Urinary bladder (tissue), 4 donors: ENCODE measurements around the gene HOMER1. TPM values are rescaled to one million over a fixed set of nuclear protein-coding genes. Genes with fewer than 3 reads are reported as not detected.

ENCODE experiments used
- DNase-seq: peaks from one replicate; pipeline ENCODE4 v3.0.0-alpha.2; 2015; ENCODE audit errors: extremely low spot score
- H3K27ac ChIP-seq: one replicate; pipeline ENCODE4 v1.5.1; 2013; ENCODE audit warnings: low read depth, mild to moderate bottlenecking, moderate library complexity
- H3K36me3 ChIP-seq: one replicate; pipeline ENCODE4 v1.6.1; 2013; ENCODE audit warnings: mild to moderate bottlenecking, moderate library complexity; ENCODE audit not compliant: insufficient read depth
- H3K4me1 ChIP-seq: one replicate; pipeline ENCODE4 v1.6.1; 2013; ENCODE audit warnings: mild to moderate bottlenecking, moderate library complexity; ENCODE audit not compliant: insufficient read depth
- H3K4me3 ChIP-seq: one replicate; pipeline ENCODE4 v1.5.1; 2013; ENCODE audit warnings: low read depth, low read length
- WGBS: extraction: QIAGEN DNeasy Blood & Tissue Kit; methylation state at CpG from one replicate; pipeline ENCODE4 v1.1.7; 2013; 5-methylcytosine and 5-hydroxymethylcytosine counted together
- polyA plus RNA-seq: library from polyadenylated mRNA; stranded (reverse); fragments of 200-250 nt; gene quantifications from one replicate; pipeline ENCODE4 v1.2.3, GENCODE V29; 2013
- total RNA-seq: library from RNA; depleted of rRNA; stranded (reverse); fragments of >200 nt; gene quantifications from one replicate; pipeline ENCODE4 v1.2.3, GENCODE V29; 2014
- donor health status: healthy with polysubstance abuse.
- donor health status: healthy.

HOMER1 gene
- total and polyA plus RNA-seq, 2 donors, result 2.0 to 20.5 TPM

- DNase-seq, result no peak
- no peak overlapping the region for H3K27ac ChIP-seq
- H3K36me3 ChIP-seq, result no peaks in the 10 kb centered on the region
- no peaks in the 10 kb centered on the region for H3K4me1 ChIP-seq
- H3K4me3 ChIP-seq, result no peak overlapping the region
Measured at GRCh38 chr5:79491690-79492317, 22.1 kb downstream of the HOMER1 start.

DNA sequence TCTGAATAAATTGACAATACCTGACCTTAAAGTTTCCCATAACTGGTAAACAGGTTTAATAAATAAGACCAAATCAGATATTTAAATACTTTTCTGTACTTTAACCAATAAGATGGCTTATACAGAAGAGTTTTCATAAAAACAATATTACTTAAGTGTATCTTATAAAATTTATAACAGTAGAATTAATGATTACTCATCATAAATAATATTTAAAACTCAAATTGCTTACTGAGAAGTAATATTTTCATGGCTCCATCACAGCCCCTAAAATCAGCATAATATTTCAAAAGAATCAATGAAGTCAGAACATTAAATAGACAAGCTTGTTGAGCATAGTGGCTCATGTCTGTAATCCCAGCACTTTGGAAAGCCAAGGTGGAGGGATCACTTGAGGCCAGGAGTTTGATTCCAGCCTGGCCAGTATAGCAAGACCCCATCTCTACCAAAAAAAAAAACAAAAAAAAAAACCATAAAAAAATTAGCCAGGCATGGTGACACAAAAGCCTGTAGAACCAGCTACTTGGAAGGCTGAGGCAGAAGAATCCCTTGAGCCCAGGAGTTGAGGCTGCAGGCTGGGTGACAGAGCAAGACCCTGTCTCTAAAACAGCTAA lies 23.5 kb downstream of the HOMER1 start:
- Histone ChIP-seq H3K4me1 (no peaks in the 10 kb centered on the region), H3K36me3 (no peaks in the 10 kb centered on the region), H3K4me3 (no peak overlapping the region), H3K27ac (no peak overlapping the region)
- no peak for DNase-seq

DNA sequence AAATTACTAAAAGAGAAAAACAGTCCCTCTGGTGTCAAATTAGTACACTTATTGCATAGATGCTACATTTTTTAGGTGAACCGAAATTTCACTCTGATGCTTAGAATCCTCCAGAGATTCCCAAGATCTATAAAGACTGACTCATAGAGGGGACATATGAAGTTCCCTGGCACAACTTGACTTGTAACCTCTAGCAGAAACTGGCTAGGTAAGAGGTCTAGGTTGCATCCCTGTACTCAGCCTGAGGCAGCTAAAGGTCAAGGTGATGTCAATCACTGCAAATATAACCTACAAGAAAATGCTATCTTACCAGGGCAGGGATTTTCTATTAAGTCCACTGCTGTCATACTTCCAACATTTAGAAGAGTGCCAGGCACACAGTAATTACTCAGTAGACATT lies 24.2 kb downstream of the HOMER1 start:
- DNase-seq, result no peak
- no peaks in the 10 kb centered on the region for H3K36me3 ChIP-seq
- WGBS, result 94% methylated on average over 1 of the region's 1 CpG
- no peak overlapping the region for H3K27ac ChIP-seq
- H3K4me1 ChIP-seq, result no peaks in the 10 kb centered on the region
- H3K4me3 ChIP-seq, result no peak overlapping the region

DNA sequence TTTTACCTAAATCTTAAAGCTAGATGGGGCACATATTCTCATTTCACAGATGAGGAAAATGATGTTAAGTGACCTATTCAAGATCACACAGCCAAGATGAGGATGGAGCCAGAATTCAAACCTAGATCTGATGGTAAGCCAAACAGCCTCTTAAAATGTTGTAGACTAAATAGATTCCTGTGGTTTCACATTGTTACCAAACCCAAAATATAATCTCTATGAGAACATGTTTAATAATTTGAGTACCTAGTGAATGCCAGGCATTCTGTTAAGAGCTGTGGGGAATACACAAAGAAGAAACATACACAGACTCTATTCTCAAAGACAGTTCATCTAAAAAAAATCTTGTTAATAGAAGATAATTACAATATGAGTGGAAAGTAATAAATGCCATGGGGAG lies 25.2 kb downstream of the HOMER1 start:
- Histone ChIP-seq H3K4me1 (no peaks in the 10 kb centered on the region), H3K36me3 (no peaks in the 10 kb centered on the region), H3K4me3 (no peak overlapping the region), H3K27ac (no peak overlapping the region)
- DNase-seq, result no peak

GRCh38 chr5:79488058-79488457 lies 25.9 kb downstream of the HOMER1 start:
- Histone ChIP-seq H3K4me3 (no peak overlapping the region), H3K4me1 (no peaks in the 10 kb centered on the region), H3K36me3 (no peaks in the 10 kb centered on the region), H3K27ac (no peak overlapping the region)
- 74% methylated on average over 3 of the region's 3 CpGs for WGBS
- no peak for DNase-seq

DNA sequence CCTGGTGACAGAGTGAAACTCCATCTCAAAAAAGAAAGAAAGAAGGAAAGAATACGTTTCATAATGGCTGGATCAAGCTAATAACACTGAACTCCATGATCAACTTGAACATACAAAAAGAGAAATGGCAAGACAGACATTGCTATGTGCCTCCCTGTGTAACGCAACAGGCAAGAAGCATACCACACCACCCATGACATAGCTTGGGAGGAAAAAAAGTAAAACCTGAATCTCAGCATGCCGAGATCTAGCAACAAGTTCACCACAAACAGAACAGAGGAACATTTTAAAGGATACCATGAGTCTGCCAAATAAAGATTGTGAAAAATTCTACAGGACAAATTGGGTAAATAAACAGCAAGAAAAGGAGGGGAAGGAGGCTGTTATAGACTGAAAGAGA lies 26.7 kb downstream of the HOMER1 start:
- WGBS, result 92% methylated on average over 3 of the region's 3 CpGs
- DNase-seq, result no peak
- Histone ChIP-seq H3K4me1 (no peaks in the 10 kb centered on the region), H3K27ac (no peak overlapping the region), H3K4me3 (no peak overlapping the region), H3K36me3 (no peaks in the 10 kb centered on the region)

GRCh38 chr5:79486116-79486515 lies 27.8 kb downstream of the HOMER1 start:
- no peak overlapping the region for H3K4me3 ChIP-seq
- no peak overlapping the region for H3K27ac ChIP-seq
- WGBS, result 62% methylated on average over 2 of the region's 2 CpGs
- no peaks in the 10 kb centered on the region for H3K36me3 ChIP-seq
- no peaks in the 10 kb centered on the region for H3K4me1 ChIP-seq
- no peak for DNase-seq

- DNase-seq, result no peak
- no peak overlapping the region for H3K4me3 ChIP-seq
- H3K27ac ChIP-seq, result no peak overlapping the region
- H3K36me3 ChIP-seq, result no peaks in the 10 kb centered on the region
- no peaks in the 10 kb centered on the region for H3K4me1 ChIP-seq
- WGBS, result 94% methylated on average over 1 of the region's 1 CpG
Measured at GRCh38 chr5:79484731-79485130, 29.2 kb downstream of the HOMER1 start.

DNA sequence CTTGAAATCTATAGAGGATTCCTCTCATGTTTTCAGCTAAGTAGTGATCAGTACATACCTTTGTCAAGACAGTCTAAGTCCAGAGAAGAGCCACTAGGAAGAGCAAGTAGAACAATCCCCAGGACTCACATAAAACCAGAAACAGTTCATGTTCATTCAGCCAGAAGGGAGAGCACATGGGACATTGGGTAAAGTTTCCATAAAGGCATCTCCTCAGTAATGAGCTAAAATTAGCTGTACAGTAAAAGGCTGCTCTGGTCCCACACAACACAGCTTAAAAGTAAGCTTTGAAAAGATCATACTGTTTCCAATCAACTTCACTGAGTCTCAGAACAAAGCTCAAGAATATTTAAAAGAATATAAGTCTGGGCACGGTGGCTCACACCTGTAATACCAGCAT lies 32.4 kb downstream of the HOMER1 start:
- DNase-seq, result no peak
- H3K36me3 ChIP-seq, result no peaks in the 10 kb centered on the region
- no peak overlapping the region for H3K27ac ChIP-seq
- H3K4me1 ChIP-seq, result no peaks in the 10 kb centered on the region
- 94% methylated on average over 1 of the region's 1 CpG for WGBS
- no peak overlapping the region for H3K4me3 ChIP-seq

DNA sequence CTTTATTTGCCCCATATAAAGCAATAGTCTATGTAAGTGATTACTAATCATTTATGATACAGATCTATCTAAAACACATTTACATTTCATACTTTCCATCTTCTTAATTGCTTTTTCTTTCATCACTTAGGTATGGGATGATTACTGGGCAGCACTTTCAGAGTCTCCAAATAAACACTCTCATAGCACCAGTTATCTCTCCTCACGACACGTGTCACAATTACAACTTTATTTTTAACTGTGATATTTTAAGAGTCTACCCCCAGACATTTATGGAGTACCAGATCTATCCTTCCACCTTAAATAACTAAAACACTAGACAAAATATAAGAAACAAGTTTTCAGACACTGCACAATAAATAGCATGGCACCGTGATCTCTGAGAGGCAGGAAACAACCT lies 32.9 kb downstream of the HOMER1 start:
- 79% methylated on average over 3 of the region's 3 CpGs for WGBS
- no peaks in the 10 kb centered on the region for H3K4me1 ChIP-seq
- H3K36me3 ChIP-seq, result no peaks in the 10 kb centered on the region
- H3K4me3 ChIP-seq, result no peak overlapping the region
- DNase-seq, result no peak
- H3K27ac ChIP-seq, result no peak overlapping the region

GRCh38 chr5:79475152-79475466 lies 38.8 kb downstream of the HOMER1 start:
- DNase-seq, result no peak
- H3K4me3 ChIP-seq, result no peak overlapping the region
- no peaks in the 10 kb centered on the region for H3K4me1 ChIP-seq
- no peak overlapping the region for H3K27ac ChIP-seq
- 88% methylated on average over 4 of the region's 4 CpGs for whole genome bisulfite sequencing
- no peaks in the 10 kb centered on the region for H3K36me3 ChIP-seq

DNA sequence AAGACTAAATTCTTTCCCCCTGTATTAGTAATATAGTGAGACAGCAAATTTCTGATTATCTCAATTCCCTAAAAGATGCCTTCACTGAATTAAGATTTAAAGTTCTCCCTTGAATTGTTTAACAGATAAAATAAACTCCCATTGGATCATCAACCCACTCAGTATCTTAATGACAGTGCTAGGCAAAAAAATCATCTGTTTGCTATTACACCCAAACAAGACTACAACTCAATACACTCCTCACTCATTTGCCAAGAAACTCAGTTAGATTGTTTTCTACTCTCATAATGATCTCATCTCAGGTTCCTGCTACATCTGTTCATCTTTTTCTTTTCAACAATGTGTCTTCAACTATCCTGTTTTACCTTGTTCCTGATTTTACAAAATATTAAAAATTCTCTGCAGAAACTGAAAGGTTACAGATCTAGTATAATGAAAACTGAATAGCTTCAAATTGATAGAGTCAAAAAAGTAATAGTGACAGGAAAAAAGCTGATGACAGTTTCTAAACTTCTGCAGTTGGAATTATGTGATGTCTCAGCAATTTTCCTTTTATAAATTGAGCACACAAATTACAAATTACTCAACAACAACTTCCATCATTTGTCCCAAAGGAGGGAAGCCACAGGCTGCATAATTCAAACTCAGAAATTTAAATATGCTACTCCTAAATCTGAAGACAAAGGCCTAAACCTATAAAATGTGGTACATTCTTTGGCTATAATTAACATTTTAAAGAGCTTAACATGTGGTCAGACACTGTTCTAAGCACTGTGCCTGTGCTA lies 39.4 kb downstream of the HOMER1 start:
- H3K4me1 ChIP-seq, result no peaks in the 10 kb centered on the region
- no peaks in the 10 kb centered on the region for H3K36me3 ChIP-seq
- no peak overlapping the region for H3K27ac ChIP-seq
- no peak overlapping the region for H3K4me3 ChIP-seq
- DNase-seq, result no peak

DNA sequence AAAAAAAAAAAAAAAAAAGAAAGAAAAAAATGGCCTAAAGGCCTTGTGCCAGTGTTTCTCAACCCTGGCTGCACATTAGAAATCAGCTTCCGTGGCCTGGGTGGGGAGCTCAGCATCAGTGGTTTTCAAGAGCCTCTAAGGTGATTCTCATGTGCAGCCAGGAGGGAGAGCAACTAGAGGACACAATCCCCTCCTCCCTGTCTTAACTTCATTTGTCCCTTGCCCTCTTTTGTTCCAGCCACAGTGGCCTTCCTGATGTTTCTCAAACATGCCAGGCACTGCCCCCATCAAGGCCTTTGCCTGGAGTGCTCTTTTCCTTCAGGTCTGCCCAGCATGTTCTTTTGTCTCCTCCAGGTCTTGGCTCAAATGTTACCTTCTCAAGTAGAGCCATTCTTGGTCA lies 42.4 kb downstream of the HOMER1 start:
- Histone ChIP-seq H3K4me3 (no peak overlapping the region), H3K27ac (no peak overlapping the region), H3K36me3 (no peaks in the 10 kb centered on the region), H3K4me1 (no peaks in the 10 kb centered on the region)
- DNase-seq, result no peak
- WGBS, result 91% methylated on average over 1 of the region's 1 CpG

- DNase-seq, result no peak
- no peaks in the 10 kb centered on the region for H3K4me1 ChIP-seq
- no peak overlapping the region for H3K27ac ChIP-seq
- no peak overlapping the region for H3K4me3 ChIP-seq
- H3K36me3 ChIP-seq, result no peaks in the 10 kb centered on the region
- 73% methylated on average over 6 of the region's 6 CpGs for WGBS
Measured at GRCh38 chr5:79464695-79465332, 49.1 kb downstream of the HOMER1 start.
